GM21447 (cell line): ENCODE measurements around the gene RNF220.
"Not testable (repeated sequence)": the region's sequence is repeated elsewhere in the genome, so short reads cannot be mapped to it uniquely, and the experiment has no call there.

Source experiments
- ATAC-seq: cut with Tn5 transposase; IDR thresholded peaks from one replicate; pipeline ENCODE4 v1.9.1; 2021; ENCODE audit not compliant: unreplicated experiment

The RNF220 gene

GRCh38 chr1:44545961-44546360 is 140.9 kb downstream of the RNF220 start:
- no peak for ATAC-seq

- ATAC-seq, result no peak
These were observed 141.5 kb downstream of the RNF220 start for GRCh38 chr1:44546403-44547053.

- ATAC-seq, result no peak
These were observed 142.3 kb downstream of the RNF220 start for GRCh38 chr1:44547361-44547760.

GRCh38 chr1:44547837-44548236 is 142.8 kb downstream of the RNF220 start:
- no peak for ATAC-seq

GRCh38 chr1:44549510-44549909 is 144.5 kb downstream of the RNF220 start:
- no peak for ATAC-seq

GRCh38 chr1:44553127-44553758 is 148.2 kb downstream of the RNF220 start:
- no peak for ATAC-seq

GRCh38 chr1:44553771-44554170 is 148.7 kb downstream of the RNF220 start:
- ATAC-seq, result no peak

- ATAC-seq, result no peak
These were observed 149.7 kb downstream of the RNF220 start for GRCh38 chr1:44554706-44555105.

GRCh38 chr1:44557778-44558177 is 152.7 kb downstream of the RNF220 start:
- ATAC-seq, result no peak

GRCh38 chr1:44558883-44559282 is 153.8 kb downstream of the RNF220 start:
- no peak for ATAC-seq

GRCh38 chr1:44559330-44559729 is 154.3 kb downstream of the RNF220 start:
- ATAC-seq, result no peak

GRCh38 chr1:44559913-44560312 is 154.9 kb downstream of the RNF220 start:
- ATAC-seq, result no peak

GRCh38 chr1:44560696-44561095 is 155.6 kb downstream of the RNF220 start:
- ATAC-seq, result not testable (repeated sequence)

GRCh38 chr1:44565259-44565750 is 160.2 kb downstream of the RNF220 start:
- no peak for ATAC-seq

GRCh38 chr1:44565833-44566232 is 160.8 kb downstream of the RNF220 start:
- no peak for ATAC-seq

- no peak for ATAC-seq
These were observed 161.4 kb downstream of the RNF220 start for GRCh38 chr1:44566281-44567046.

- ATAC-seq, result no peak
These were observed 163.3 kb downstream of the RNF220 start for GRCh38 chr1:44568128-44568900.

GRCh38 chr1:44569491-44569890 is 164.4 kb downstream of the RNF220 start:
- ATAC-seq, result no peak

GRCh38 chr1:44571712-44572571 is 166.9 kb downstream of the RNF220 start:
- ATAC-seq, result no peak

GRCh38 chr1:44572572-44572879 is 167.5 kb downstream of the RNF220 start:
- no peak for ATAC-seq
